HG03135 (cell line): ENCODE data around the gene PTN.

Experiments used
- ATAC-seq: cut with Tn5 transposase; IDR thresholded peaks from one replicate; pipeline ENCODE4 v1.9.1; 2021; ENCODE audit warnings: mild to moderate bottlenecking, moderate library complexity; ENCODE audit not compliant: unreplicated experiment

The PTN gene

GRCh38 chr7:137343281-137343841 is at the start of gene PTN:
Gene PTN, minus strand, starts transcription at chr7:137343733. Its CDS starts 88,760 bp downstream, at chr7:137254973.
- no peak for ATAC-seq

GRCh38 chr7:137390076-137390475 is 46.5 kb upstream of the PTN start:
- no peak for ATAC-seq

- ATAC-seq, result no peak
Measured at GRCh38 chr7:137388916-137389315, 45.4 kb upstream of the PTN start.

GRCh38 chr7:137386966-137387365 is 43.4 kb upstream of the PTN start:
- no peak for ATAC-seq

- no peak for ATAC-seq
Measured at GRCh38 chr7:137381045-137381444, 37.5 kb upstream of the PTN start.

- ATAC-seq, result no peak
Measured at GRCh38 chr7:137373507-137373906, 30.0 kb upstream of the PTN start.

- ATAC-seq, result no peak
Measured at GRCh38 chr7:137371616-137372015, 28.1 kb upstream of the PTN start.

GRCh38 chr7:137366995-137367394 is 23.5 kb upstream of the PTN start:
- ATAC-seq, result no peak

GRCh38 chr7:137363683-137364082 is 20.1 kb upstream of the PTN start:
- ATAC-seq, result no peak

GRCh38 chr7:137360087-137360679 is 16.6 kb upstream of the PTN start:
- no peak for ATAC-seq

GRCh38 chr7:137354961-137355360 is 11.4 kb upstream of the PTN start:
- no peak for ATAC-seq

GRCh38 chr7:137354396-137354795 is 10.9 kb upstream of the PTN start:
- ATAC-seq, result no peak

GRCh38 chr7:137351941-137352340 is 8.4 kb upstream of the PTN start:
- no peak for ATAC-seq

GRCh38 chr7:137345799-137346449 is 2.4 kb upstream of the PTN start:
- no peak for ATAC-seq

GRCh38 chr7:137342828-137343261 is 688 bp downstream of the PTN start:
- ATAC-seq, result no peak

- ATAC-seq, result no peak
Measured at GRCh38 chr7:137342265-137342664, 1.3 kb downstream of the PTN start.

GRCh38 chr7:137337902-137338301 is 5.6 kb downstream of the PTN start:
- no peak for ATAC-seq

- ATAC-seq, result no peak
Measured at GRCh38 chr7:137335814-137336213, 7.7 kb downstream of the PTN start.

GRCh38 chr7:137331378-137331777 is 12.2 kb downstream of the PTN start:
- no peak for ATAC-seq

- no peak for ATAC-seq
Measured at GRCh38 chr7:137329411-137329810, 14.1 kb downstream of the PTN start.

GRCh38 chr7:137328373-137329120 is 15.0 kb downstream of the PTN start:
- no peak for ATAC-seq

- ATAC-seq, result no peak
Measured at GRCh38 chr7:137325927-137326326, 17.6 kb downstream of the PTN start.
